ENCODE measurements around the gene ECEL1.

Gene ECEL1

GRCh38 chr2:232498452-232498851 lies 10.8 kb upstream of the ECEL1 start:
- DNase-seq (ENCODE audit: low read depth): no peak

GRCh38 chr2:232497348-232497747 lies 9.7 kb upstream of the ECEL1 start:
- no peak for DNase-seq (ENCODE audit: low read depth)

GRCh38 chr2:232496501-232497270 lies 9.1 kb upstream of the ECEL1 start:
- no peak for DNase-seq (ENCODE audit: low read depth)

- DNase-seq (ENCODE audit: low read depth): no peak
Observed at GRCh38 chr2:232495292-232495691, 7.7 kb upstream of the ECEL1 start.

- no peak for DNase-seq (ENCODE audit: low read depth)
Observed at GRCh38 chr2:232494542-232494941, 6.9 kb upstream of the ECEL1 start.

GRCh38 chr2:232493701-232494474 lies 6.3 kb upstream of the ECEL1 start:
- DNase-seq (ENCODE audit: low read depth): no peak

GRCh38 chr2:232492963-232493700 lies 5.5 kb upstream of the ECEL1 start:
- no peak for DNase-seq (ENCODE audit: low read depth)

- no peak for DNase-seq (ENCODE audit: low read depth)
Observed at GRCh38 chr2:232492236-232492848, 4.7 kb upstream of the ECEL1 start.

GRCh38 chr2:232491139-232491780 lies 3.6 kb upstream of the ECEL1 start:
- no peak for DNase-seq (ENCODE audit: low read depth)

GRCh38 chr2:232490221-232491138 lies 2.8 kb upstream of the ECEL1 start:
- no peak for DNase-seq (ENCODE audit: low read depth)

GRCh38 chr2:232489516-232490220 lies 2.0 kb upstream of the ECEL1 start:
- no peak for DNase-seq (ENCODE audit: low read depth)

- DNase-seq (ENCODE audit: low read depth): no peak
Observed at GRCh38 chr2:232488721-232489300, 1.2 kb upstream of the ECEL1 start.

GRCh38 chr2:232488097-232488711 lies 570 bp upstream of the ECEL1 start:
- no peak for DNase-seq (ENCODE audit: low read depth)

GRCh38 chr2:232486558-232487384 lies 863 bp downstream of the ECEL1 start:
- no peak for DNase-seq (ENCODE audit: low read depth)

GRCh38 chr2:232485757-232486557 lies 1.7 kb downstream of the ECEL1 start:
- no peak for DNase-seq (ENCODE audit: low read depth)

- no peak for DNase-seq (ENCODE audit: low read depth)
Observed at GRCh38 chr2:232485348-232485756, 2.3 kb downstream of the ECEL1 start.

- DNase-seq (ENCODE audit: low read depth): no peak
Observed at GRCh38 chr2:232484628-232485347, 2.8 kb downstream of the ECEL1 start.
